Body of pancreas (tissue), 4 donors: ENCODE results near the gene COL6A3.

ENCODE experiments used
- POLR2A ChIP-seq, 3 donors: fragments of 450-650 bp; IDR thresholded peaks; one replicate each; pipeline ENCODE4 v1.6.1; 2016; ENCODE audit warnings: antibody characterized with exemption in 3 of 3, mild to moderate bottlenecking in 2 of 3
- TF ChIP-seq, protein P1 (sequence below), 7 experiments: fragments of 450-650 bp in 4 of 7; fragments of 200-600 bp in 3 of 7; sonication (generic) in 3 of 7; IDR thresholded peaks; one replicate each; pipeline ENCODE4 v1.5.1; 2016 to 2019; ENCODE audit warnings: antibody characterized with exemption in 7 of 7

DNA sequence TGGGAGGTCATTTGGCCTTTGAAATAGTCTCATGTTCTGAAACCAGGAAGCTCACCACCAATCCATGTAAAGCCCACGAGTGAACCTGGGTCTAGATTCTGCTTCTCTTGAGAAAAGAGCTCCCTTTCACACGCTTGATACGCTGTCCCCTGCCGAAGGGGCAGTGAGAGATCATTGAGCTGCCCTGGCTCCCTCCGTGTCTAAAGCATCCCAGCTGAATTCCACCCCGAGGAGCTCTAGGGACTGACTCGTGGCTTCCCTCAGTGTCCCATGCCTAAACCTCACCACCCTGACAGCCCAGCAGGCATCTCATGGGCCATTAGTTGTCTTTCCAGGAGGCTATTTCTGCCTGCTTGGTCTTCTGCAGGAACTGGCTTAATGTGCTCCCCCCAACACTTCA is 68.6 kb downstream of the COL6A3 start:
- no peak for TF ChIP-seq POLR2A (IDR thresholded peaks at IDR 0.05)
- TF ChIP-seq, protein P1, sequence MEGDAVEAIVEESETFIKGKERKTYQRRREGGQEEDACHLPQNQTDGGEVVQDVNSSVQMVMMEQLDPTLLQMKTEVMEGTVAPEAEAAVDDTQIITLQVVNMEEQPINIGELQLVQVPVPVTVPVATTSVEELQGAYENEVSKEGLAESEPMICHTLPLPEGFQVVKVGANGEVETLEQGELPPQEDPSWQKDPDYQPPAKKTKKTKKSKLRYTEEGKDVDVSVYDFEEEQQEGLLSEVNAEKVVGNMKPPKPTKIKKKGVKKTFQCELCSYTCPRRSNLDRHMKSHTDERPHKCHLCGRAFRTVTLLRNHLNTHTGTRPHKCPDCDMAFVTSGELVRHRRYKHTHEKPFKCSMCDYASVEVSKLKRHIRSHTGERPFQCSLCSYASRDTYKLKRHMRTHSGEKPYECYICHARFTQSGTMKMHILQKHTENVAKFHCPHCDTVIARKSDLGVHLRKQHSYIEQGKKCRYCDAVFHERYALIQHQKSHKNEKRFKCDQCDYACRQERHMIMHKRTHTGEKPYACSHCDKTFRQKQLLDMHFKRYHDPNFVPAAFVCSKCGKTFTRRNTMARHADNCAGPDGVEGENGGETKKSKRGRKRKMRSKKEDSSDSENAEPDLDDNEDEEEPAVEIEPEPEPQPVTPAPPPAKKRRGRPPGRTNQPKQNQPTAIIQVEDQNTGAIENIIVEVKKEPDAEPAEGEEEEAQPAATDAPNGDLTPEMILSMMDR (IDR thresholded peaks at IDR 0.05) = no peak
